ENCODE measurements around the gene EFNA5.

EFNA5 gene

GRCh38 chr5:107670932-107671741 is at the start of gene EFNA5:
EFNA5 (minus strand) TSS chr5:107670937.
- DNase-seq = no peak

- no peak for DNase-seq
These were observed 48.4 kb upstream of the EFNA5 start for GRCh38 chr5:107719034-107719606.

- DNase-seq = no peak
These were observed 47.1 kb upstream of the EFNA5 start for GRCh38 chr5:107717816-107718215.

- no peak for DNase-seq
These were observed 42.5 kb upstream of the EFNA5 start for GRCh38 chr5:107713228-107713627.

- DNase-seq = no peak
These were observed 41.7 kb upstream of the EFNA5 start for GRCh38 chr5:107712359-107712870.

GRCh38 chr5:107705402-107706014 is 34.8 kb upstream of the EFNA5 start:
- no peak for DNase-seq

- no peak for DNase-seq
These were observed 34.1 kb upstream of the EFNA5 start for GRCh38 chr5:107704681-107705401.

GRCh38 chr5:107700481-107700880 is 29.7 kb upstream of the EFNA5 start:
- no peak for DNase-seq

- DNase-seq = no peak
These were observed 28.7 kb upstream of the EFNA5 start for GRCh38 chr5:107699425-107699824.

GRCh38 chr5:107698286-107698685 is 27.5 kb upstream of the EFNA5 start:
- DNase-seq = no peak

GRCh38 chr5:107696498-107696897 is 25.8 kb upstream of the EFNA5 start:
- no peak for DNase-seq

- DNase-seq = no peak
These were observed 25.3 kb upstream of the EFNA5 start for GRCh38 chr5:107696080-107696479.

GRCh38 chr5:107687937-107688336 is 17.2 kb upstream of the EFNA5 start:
- DNase-seq = no peak

GRCh38 chr5:107687404-107687803 is 16.7 kb upstream of the EFNA5 start:
- DNase-seq = no peak

- no peak for DNase-seq
These were observed 11.8 kb upstream of the EFNA5 start for GRCh38 chr5:107682533-107682932.

- DNase-seq = no peak
These were observed 10.1 kb upstream of the EFNA5 start for GRCh38 chr5:107680799-107681198.

- DNase-seq = no peak
These were observed 9.4 kb upstream of the EFNA5 start for GRCh38 chr5:107680099-107680498.

- DNase-seq = no peak
These were observed 6.0 kb upstream of the EFNA5 start for GRCh38 chr5:107676702-107677101.

- no peak for DNase-seq
These were observed 4.5 kb upstream of the EFNA5 start for GRCh38 chr5:107675201-107675600.

- no peak for DNase-seq
These were observed 3.9 kb upstream of the EFNA5 start for GRCh38 chr5:107674655-107675054.

GRCh38 chr5:107673368-107674136 is 2.8 kb upstream of the EFNA5 start:
- DNase-seq = peak; percentile 55

- DNase-seq = no peak
These were observed 2.3 kb upstream of the EFNA5 start for GRCh38 chr5:107673039-107673367.

Data from NCI-H2107 (cell line).